NCI-H2029 treated with DMSO at 0.1 percent for 48 hours (cell line): ENCODE results near the gene GATA3.

Experiments
- DNase-seq: peaks from one replicate; lab custom pipeline; 2025; lab: John Stamatoyannopoulos, UW

Gene GATA3

GRCh38 chr10:8064436-8064835 lies 9.9 kb downstream of the GATA3 start:
- no peak for DNase-seq

- no peak for DNase-seq
These were observed 11.2 kb downstream of the GATA3 start for GRCh38 chr10:8065651-8066050.

- no peak for DNase-seq
These were observed 11.6 kb downstream of the GATA3 start for GRCh38 chr10:8066124-8066523.

- no peak for DNase-seq
These were observed 12.3 kb downstream of the GATA3 start for GRCh38 chr10:8066797-8067196.

GRCh38 chr10:8069108-8069507 lies 14.6 kb downstream of the GATA3 start:
- DNase-seq = no peak

GRCh38 chr10:8069627-8070026 lies 15.1 kb downstream of the GATA3 start:
- DNase-seq = no peak

- no peak for DNase-seq
These were observed 16.0 kb downstream of the GATA3 start for GRCh38 chr10:8070440-8070839.

- no peak for DNase-seq
These were observed 16.5 kb downstream of the GATA3 start for GRCh38 chr10:8071006-8071405.

- no peak for DNase-seq
These were observed 17.2 kb downstream of the GATA3 start for GRCh38 chr10:8071666-8072065.

GRCh38 chr10:8072211-8072610 lies 17.7 kb downstream of the GATA3 start:
- no peak for DNase-seq

GRCh38 chr10:8073691-8074416 lies 19.4 kb downstream of the GATA3 start:
- DNase-seq = no peak

- no peak for DNase-seq
These were observed 20.4 kb downstream of the GATA3 start for GRCh38 chr10:8074881-8075280.

- no peak for DNase-seq
These were observed 21.1 kb downstream of the GATA3 start for GRCh38 chr10:8075282-8076260.

GRCh38 chr10:8076933-8077332 lies 22.4 kb downstream of the GATA3 start:
- DNase-seq = no peak

GRCh38 chr10:8078027-8078426 lies 23.5 kb downstream of the GATA3 start:
- no peak for DNase-seq

- DNase-seq = no peak
These were observed 24.6 kb downstream of the GATA3 start for GRCh38 chr10:8079126-8079525.

GRCh38 chr10:8084799-8085198 lies 30.3 kb downstream of the GATA3 start:
- DNase-seq = no peak

- DNase-seq = no peak
These were observed 30.8 kb downstream of the GATA3 start for GRCh38 chr10:8085251-8085650.

GRCh38 chr10:8086315-8086714 lies 31.8 kb downstream of the GATA3 start:
- DNase-seq = no peak

GRCh38 chr10:8088504-8088903 lies 34.0 kb downstream of the GATA3 start:
- DNase-seq = no peak

GRCh38 chr10:8092428-8092827 lies 37.9 kb downstream of the GATA3 start:
- no peak for DNase-seq

- DNase-seq = no peak
These were observed 41.5 kb downstream of the GATA3 start for GRCh38 chr10:8095959-8096358.

GRCh38 chr10:8096931-8097330 lies 42.4 kb downstream of the GATA3 start:
- no peak for DNase-seq
